HepG2 (cell line): ENCODE data around the gene MRPL42. TPM values are rescaled to one million over a fixed set of nuclear protein-coding genes. Genes with fewer than 3 reads are reported as not detected.
A peak's percentile ranks its signal among the peaks of the same experiment; 100 is the strongest.

Experiments
- ATF4 ChIP-seq, 2 experiments: fragments of 450-650 bp in 1 of 2; sonication (generic) in 1 of 2; formaldehyde crosslinking; IDR thresholded peaks; 2 replicates each; pipeline versions ENCODE4 v1.5.0 to v1.8.0; 2020 to 2022; ENCODE audit warnings: mild to moderate bottlenecking in 1 of 2, missing genetic modification reagents in 1 of 2
- ELF3 ChIP-seq: IDR thresholded peaks from 2 replicates; pipeline ENCODE4 v1.6.1; 2016; ENCODE audit warnings: missing genetic modification reagents, missing compliant biosample characterization
- GABPB1 ChIP-seq: IDR thresholded peaks from 2 replicates; pipeline ENCODE4 v1.6.1; 2016; ENCODE audit warnings: mild to moderate bottlenecking, missing genetic modification reagents, moderate library complexity, missing compliant biosample characterization
- HDAC1 ChIP-seq: sonication (generic); formaldehyde crosslinking; IDR thresholded peaks from 2 replicates; pipeline ENCODE4 v1.5.1; 2020; ENCODE audit warnings: mild to moderate bottlenecking, missing genetic modification reagents
- SIX1 ChIP-seq: sonication (generic); formaldehyde crosslinking; IDR thresholded peaks from 2 replicates; pipeline ENCODE4 v1.4.0; 2020; ENCODE audit warnings: missing genetic modification reagents, borderline replicate concordance
- STAT6 ChIP-seq: sonication (generic); formaldehyde crosslinking; IDR thresholded peaks from 2 replicates; pipeline ENCODE4 v1.4.0; 2020; ENCODE audit warnings: missing genetic modification reagents, mild to moderate bottlenecking, borderline replicate concordance
- ZNF503 ChIP-seq: sonication (generic); formaldehyde crosslinking; IDR thresholded peaks from 2 replicates; pipeline ENCODE4 v1.4.0; 2020; ENCODE audit warnings: missing genetic modification reagents
- ZNF652 ChIP-seq: IDR thresholded peaks from 2 replicates; pipeline ENCODE4 v1.6.1; 2016; ENCODE audit warnings: low read depth, borderline replicate concordance
- ZNF878 ChIP-seq: sonication (generic); formaldehyde crosslinking; IDR thresholded peaks from 2 replicates; pipeline ENCODE4 v1.8.1; 2023; ENCODE audit warnings: mild to moderate bottlenecking, missing genetic modification reagents, moderate library complexity
- polyA plus RNA-seq, 8 experiments: library from polyadenylated mRNA; depleted of rRNA in 3 of 8; stranded (reverse) in 7 of 8; unstranded in 1 of 8; fragments of >200 nt; fragmentation: Illumina TruSeq in 4 of 8; extraction: Trizol in 4 of 8; gene quantifications; 2 replicates each; pipeline versions ENCODE4 v1.2.1 to v1.2.3, GENCODE V29; 2011 to 2016; ENCODE audit warnings: low read depth in 4 of 8, missing spikeins in 1 of 8, mixed read lengths in 1 of 8; ENCODE audit not compliant: insufficient read depth in 1 of 8
- total RNA-seq, 5 experiments: library from RNA; depleted of rRNA; stranded (reverse); fragments of >200 nt; fragmentation: Illumina TruSeq; extraction: Trizol; gene quantifications; 2 replicates each; pipeline ENCODE4 v1.2.3, GENCODE V29; 2016; ENCODE audit warnings: low read depth in 1 of 5
- TF ChIP-seq, protein P1 (sequence below): sonication (generic); formaldehyde crosslinking; IDR thresholded peaks from 2 replicates; pipeline ENCODE4 v1.4.0; 2020; ENCODE audit warnings: missing genetic modification reagents, mild to moderate bottlenecking, borderline replicate concordance

The MRPL42 gene
- total and polyA plus RNA-seq, 2 of the 13 experiments (the other 11 are each of a cell fraction or from before 2014, with no cell fraction given): 93.3 to 148 TPM

DNA sequence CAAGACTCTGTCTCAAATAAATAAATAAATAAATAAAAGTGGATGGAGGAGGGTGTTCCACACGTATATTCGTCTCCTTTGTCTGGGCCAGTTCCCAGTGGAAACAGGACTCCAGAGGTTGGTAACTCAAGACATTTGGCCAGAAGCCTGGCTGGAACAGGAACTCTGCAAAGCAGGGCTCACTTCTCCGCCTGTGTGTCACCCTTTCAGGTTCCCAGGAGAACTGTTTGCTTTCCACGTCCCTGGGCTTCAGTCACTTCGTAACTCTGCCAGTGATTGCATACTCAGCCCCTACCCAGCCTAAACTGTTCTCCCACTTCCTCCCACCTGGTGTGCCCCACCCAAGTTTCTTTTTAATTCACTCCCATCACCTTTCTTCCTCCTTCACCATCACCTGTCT lies 18.5 kb upstream of the MRPL42 start (continued):
- TF ChIP-seq ATF4 (CRISPR knock-in tag; IDR thresholded peaks at IDR 0.05): peak in 1 of 2 experiments; percentile 38; a peak in 1 of 4 replicates
- TF ChIP-seq ELF3: 0 out of 2 replicates have a peak, but pooled peaks have one; percentile 12
- TF ChIP-seq, protein P1, sequence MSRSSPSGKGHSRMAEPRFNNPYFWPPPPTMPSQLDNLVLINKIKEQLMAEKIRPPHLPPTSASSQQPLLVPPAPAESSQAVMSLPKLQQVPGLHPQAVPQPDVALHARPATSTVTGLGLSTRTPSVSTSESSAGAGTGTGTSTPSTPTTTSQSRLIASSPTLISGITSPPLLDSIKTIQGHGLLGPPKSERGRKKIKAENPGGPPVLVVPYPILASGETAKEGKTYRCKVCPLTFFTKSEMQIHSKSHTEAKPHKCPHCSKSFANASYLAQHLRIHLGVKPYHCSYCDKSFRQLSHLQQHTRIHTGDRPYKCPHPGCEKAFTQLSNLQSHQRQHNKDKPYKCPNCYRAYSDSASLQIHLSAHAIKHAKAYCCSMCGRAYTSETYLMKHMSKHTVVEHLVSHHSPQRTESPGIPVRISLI: 0 out of 2 replicates have a peak, but pooled peaks have one; percentile 18
- TF ChIP-seq HDAC1 (CRISPR knock-in tag): peak; percentile 44; the same call in 1 of the 2 replicates
- 0 out of 2 replicates have a peak, but pooled peaks have one; percentile 21 for TF ChIP-seq GABPB1 (CRISPR knock-in tag)
- TF ChIP-seq STAT6 (CRISPR knock-in tag): no peak
- TF ChIP-seq ZNF878 (CRISPR knock-in tag): 0 out of 2 replicates have a peak, but pooled peaks have one; percentile 29
- TF ChIP-seq ZNF503 (CRISPR knock-in tag): 0 out of 2 replicates have a peak, but pooled peaks have one; percentile 33
- 0 out of 2 replicates have a peak, but pooled peaks have one; percentile 7 for TF ChIP-seq ZNF652 (CRISPR knock-in tag)
- TF ChIP-seq SIX1: no peak
